GM13976 (cell line): Measurements from ENCODE around the gene ZNF154.

ENCODE experiments used
- DNase-seq: peaks from one replicate; pipeline ENCODE4 v3.0.0; 2012; ENCODE audit warnings: low spot score
- in situ Hi-C: fragments of 300-500 bp; cut with MboI; formaldehyde crosslinking; loops from one replicate; pipeline ENCODE4 v1.12.0; 2022; ENCODE audit warnings: low sequenced_read_pairs, mixed read lengths, inconsistent platforms; ENCODE audit not compliant: unreplicated experiment
- TF ChIP-seq, protein P1 (sequence below): IDR thresholded peaks from 2 replicates; pipeline ENCODE4 v1.5.1; 2012; ENCODE audit warnings: borderline replicate concordance, mild to moderate bottlenecking; ENCODE audit not compliant: insufficient read depth; ENCODE audit errors: extremely low read depth, missing control alignments, control extremely low read depth

Gene ZNF154

DNA sequence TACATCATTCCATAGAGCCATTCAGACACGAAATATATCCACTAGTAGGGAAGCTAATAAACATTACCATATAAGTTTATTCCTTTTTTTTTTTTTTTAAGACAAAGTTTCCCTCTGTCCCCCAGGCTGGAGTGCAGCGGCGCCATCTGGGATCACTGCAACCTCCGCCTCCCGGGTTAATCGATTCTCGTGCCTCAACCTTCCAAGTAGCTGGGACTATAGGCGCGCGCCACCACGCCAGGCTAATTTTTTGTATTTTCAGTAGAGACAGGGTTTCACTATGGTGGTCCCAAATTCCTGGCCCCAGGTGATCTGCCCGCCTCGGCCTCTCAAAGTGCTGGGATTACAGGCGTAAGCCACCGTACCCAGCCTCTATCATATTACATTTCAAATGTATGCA, 612 bp upstream of the ZNF154 start:
- DNase-seq, result no peak
- TF ChIP-seq, protein P1, sequence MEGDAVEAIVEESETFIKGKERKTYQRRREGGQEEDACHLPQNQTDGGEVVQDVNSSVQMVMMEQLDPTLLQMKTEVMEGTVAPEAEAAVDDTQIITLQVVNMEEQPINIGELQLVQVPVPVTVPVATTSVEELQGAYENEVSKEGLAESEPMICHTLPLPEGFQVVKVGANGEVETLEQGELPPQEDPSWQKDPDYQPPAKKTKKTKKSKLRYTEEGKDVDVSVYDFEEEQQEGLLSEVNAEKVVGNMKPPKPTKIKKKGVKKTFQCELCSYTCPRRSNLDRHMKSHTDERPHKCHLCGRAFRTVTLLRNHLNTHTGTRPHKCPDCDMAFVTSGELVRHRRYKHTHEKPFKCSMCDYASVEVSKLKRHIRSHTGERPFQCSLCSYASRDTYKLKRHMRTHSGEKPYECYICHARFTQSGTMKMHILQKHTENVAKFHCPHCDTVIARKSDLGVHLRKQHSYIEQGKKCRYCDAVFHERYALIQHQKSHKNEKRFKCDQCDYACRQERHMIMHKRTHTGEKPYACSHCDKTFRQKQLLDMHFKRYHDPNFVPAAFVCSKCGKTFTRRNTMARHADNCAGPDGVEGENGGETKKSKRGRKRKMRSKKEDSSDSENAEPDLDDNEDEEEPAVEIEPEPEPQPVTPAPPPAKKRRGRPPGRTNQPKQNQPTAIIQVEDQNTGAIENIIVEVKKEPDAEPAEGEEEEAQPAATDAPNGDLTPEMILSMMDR, result no peak
- in situ Hi-C loops, result no loop called here

- TF ChIP-seq, protein P1, result no peak
- DNase-seq, result no peak
- in situ Hi-C loops, result no loop called here
These were observed 2.7 kb downstream of the ZNF154 start for GRCh38 chr19:57706346-57706745.

- in situ Hi-C loops, result no loop called here
- TF ChIP-seq, protein P1, result no peak
- DNase-seq, result no peak
These were observed 7.4 kb downstream of the ZNF154 start for GRCh38 chr19:57701625-57702024.

DNA sequence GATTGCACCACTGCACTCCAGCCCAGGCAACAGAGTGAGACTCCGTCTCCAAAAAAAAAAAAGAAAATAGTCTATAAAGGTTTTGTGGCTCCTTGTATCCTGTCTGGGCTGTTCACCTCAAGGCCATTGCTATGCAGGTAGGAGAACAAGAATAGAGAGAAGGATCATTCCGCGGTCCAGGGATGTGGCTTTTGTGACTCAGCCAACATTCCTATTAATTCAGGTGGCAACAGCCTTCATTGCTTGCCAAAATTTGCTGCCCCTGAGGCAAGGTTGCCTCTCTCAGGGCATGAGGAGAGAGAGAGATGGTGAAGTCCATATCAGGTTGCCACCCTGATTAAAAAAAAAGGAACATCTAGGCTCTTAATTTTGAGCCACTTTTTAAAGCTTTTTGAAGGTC, 19.3 kb downstream of the ZNF154 start:
- in situ Hi-C loops, result no loop called here
- TF ChIP-seq, protein P1, result no peak

GRCh38 chr19:57688011-57688763, 20.8 kb downstream of the ZNF154 start:
- TF ChIP-seq, protein P1, result no peak
- in situ Hi-C loops, result no loop called here
- DNase-seq, result no peak

More for the DNA sequence above, 19.3 kb downstream of the ZNF154 start:
- no peak for DNase-seq

DNA sequence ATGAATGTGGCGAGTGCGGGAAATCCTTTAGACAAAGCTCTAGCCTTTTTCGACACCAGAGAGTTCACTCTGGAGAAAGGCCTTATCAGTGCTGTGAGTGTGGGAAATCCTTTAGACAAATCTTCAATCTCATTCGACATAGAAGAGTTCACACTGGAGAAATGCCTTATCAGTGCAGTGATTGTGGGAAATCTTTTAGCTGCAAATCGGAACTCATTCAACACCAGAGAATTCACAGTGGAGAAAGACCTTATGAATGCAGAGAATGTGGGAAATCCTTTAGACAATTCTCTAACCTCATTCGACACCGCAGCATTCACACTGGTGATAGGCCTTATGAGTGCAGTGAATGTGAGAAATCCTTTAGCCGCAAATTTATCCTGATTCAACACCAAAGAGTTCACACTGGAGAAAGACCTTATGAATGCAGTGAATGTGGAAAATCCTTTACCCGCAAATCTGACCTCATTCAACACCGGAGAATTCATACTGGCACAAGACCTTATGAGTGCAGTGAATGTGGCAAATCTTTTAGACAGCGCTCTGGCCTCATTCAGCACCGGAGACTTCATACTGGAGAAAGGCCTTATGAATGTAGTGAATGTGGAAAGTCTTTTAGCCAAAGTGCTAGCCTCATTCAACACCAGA, 21.5 kb downstream of the ZNF154 start:
- TF ChIP-seq, protein P1, result no peak
- in situ Hi-C loops, result no loop called here
- no peak for DNase-seq
